Vagina (tissue), 2 donors: ENCODE measurements around the gene DLX1.

Experiments used
- POLR2A ChIP-seq, 2 donors: fragments of 450-650 bp; IDR thresholded peaks; one replicate each; pipeline ENCODE4 v1.6.1; 2017; ENCODE audit warnings: antibody characterized with exemption in 2 of 2, mild to moderate bottlenecking in 2 of 2, moderate library complexity in 2 of 2
- TF ChIP-seq, protein P1 (sequence below), 3 experiments: fragments of 450-650 bp in 2 of 3; fragments of 200-600 bp in 1 of 3; sonication (generic) in 1 of 3; IDR thresholded peaks; one replicate each; pipeline ENCODE4 v1.5.1; 2017 to 2019; ENCODE audit warnings: antibody characterized with exemption in 3 of 3, mild to moderate bottlenecking in 2 of 3, moderate library complexity in 2 of 3

DNA sequence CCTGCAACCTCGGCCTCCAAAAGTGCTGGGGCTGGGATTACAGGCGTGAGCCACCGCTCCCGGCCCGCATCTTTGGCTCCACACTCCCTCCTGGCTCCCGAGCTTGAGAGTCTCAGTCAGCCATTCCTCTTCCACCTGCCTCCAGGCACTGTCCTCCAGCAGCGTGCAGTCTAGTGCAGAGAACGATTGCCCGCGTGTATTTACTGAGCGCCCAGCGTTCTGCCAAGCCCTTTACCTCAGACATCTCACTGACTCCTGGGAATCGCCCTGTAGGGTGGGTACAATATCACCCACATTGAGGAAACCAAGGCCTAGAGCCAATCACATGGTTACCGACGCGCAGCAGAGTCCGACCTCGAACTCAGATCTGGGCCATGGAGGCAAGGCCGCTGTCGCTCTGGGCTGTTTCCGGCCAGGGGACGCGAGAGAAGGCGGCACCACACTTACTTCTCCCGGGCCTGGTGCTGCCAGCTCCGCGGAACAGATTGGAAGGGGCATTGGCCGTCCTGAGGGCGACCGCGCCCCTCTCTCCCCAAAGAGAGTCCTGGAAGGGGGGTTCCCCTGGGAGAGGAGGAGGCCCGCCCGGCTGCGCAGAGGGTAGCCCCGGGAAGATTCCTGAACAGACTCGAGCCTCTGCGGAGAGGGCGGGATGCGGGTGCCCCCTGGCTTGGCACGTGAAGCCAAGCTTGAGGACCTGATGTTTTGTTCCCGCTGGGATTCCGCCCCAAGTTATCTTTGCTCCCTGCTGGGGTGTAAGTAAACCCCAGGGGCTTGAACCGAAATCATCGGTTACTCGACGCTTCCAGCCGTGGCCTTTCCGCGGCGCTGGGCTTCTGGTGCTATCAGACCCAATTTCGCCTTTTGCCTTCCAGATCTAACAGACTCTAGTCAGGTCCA, 22.6 kb downstream of the DLX1 start:
- TF ChIP-seq, protein P1, sequence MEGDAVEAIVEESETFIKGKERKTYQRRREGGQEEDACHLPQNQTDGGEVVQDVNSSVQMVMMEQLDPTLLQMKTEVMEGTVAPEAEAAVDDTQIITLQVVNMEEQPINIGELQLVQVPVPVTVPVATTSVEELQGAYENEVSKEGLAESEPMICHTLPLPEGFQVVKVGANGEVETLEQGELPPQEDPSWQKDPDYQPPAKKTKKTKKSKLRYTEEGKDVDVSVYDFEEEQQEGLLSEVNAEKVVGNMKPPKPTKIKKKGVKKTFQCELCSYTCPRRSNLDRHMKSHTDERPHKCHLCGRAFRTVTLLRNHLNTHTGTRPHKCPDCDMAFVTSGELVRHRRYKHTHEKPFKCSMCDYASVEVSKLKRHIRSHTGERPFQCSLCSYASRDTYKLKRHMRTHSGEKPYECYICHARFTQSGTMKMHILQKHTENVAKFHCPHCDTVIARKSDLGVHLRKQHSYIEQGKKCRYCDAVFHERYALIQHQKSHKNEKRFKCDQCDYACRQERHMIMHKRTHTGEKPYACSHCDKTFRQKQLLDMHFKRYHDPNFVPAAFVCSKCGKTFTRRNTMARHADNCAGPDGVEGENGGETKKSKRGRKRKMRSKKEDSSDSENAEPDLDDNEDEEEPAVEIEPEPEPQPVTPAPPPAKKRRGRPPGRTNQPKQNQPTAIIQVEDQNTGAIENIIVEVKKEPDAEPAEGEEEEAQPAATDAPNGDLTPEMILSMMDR (IDR thresholded peaks at IDR 0.05), result no peak
- TF ChIP-seq POLR2A (IDR thresholded peaks at IDR 0.05), result no peak
